NCI-H1417 (cell line): ENCODE results near the gene FAM199X.
"Not testable (repeated sequence)": the region's sequence is repeated elsewhere in the genome, so short reads cannot be mapped to it uniquely, and the experiment has no call there.

ENCODE experiments used
- DNase-seq, 3 experiments: peaks; one replicate each; lab custom pipeline; 2025; lab: John Stamatoyannopoulos, UW

FAM199X gene

DNA sequence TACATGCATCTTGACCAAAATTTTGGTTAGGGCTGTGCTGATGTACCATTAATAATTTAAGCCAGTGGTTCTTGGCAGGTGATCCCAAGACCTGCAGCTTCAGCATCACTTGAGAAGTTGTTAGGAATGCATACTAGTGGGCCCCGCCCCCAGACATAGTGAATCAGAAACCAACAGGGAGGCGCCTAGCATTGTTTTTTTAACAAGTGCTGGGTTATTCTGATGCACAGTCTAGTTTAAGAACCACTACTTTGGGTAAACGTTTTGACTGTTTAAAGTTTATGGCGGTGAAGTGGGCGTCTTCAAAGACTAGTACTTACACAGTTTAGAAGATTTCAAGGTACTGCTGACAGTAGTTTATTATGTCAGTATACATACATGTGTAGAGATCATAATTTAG, 23.6 kb downstream of the FAM199X start:
- no peak for DNase-seq

DNA sequence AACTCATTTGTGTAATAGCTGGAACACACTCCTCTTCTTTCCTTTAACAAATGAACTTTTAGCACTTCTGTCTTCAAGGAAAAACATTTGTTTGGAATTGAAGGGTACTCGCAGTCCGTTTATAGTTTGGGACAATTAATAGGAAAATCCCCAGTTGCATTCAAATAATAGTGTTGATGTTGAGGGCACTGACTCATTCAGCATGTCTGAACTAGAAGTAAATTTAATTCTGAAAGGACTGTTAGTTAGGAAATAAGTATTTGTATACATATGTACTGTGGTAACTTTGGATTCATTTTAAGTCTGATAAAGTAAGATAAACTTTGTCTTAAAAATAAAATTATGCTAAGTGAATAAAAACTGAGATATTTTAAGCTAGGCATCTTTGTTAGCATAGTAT, 27.2 kb downstream of the FAM199X start:
- DNase-seq: no peak

DNA sequence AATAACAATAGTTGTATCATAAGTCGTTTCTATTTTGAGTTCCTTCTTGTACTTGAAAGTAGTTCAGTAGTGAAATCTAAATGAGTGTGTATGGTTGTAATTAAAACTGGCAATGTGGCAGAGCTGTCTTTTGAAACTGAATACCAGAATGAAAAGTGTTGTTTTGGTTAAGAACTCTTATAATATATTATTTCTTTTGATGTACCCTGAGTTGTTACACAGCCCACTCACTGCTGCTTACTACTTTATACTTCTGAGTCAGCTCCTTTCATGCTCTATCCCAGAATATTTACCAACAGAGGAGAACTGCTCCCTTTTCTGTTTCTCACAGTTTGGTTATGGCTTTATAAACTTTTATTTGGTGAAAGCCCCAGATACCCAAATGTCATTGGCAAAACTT, 28.8 kb downstream of the FAM199X start:
- no peak for DNase-seq

DNA sequence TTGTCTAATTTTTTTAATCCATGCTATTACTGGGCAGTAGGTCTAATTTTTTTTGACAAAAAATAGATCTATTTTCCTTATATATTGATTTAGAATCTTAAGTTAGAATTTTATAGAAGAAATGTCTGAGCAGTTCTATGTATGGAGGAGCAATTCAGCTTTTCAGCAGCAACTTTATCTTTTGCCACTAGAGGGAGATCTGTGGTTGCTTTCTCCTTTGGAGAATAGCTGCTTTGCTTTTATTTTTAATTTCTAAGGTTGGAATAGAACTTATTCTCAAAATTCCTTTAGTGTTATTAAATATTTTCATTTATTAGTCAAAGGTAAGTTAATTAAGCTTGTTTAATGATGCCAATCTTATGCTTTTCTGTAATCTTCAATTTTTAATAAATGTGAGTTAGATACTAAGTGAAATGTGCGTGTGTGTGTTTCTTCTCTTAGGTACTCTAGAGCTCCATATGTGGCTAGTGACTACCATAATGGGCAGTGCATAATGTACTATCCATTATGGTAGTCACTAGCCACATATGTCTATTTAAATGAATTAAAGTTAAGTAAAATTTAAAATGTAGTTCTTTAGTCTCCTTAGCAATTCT, 29.3 kb downstream of the FAM199X start:
- DNase-seq: peak; percentile 4 to 56 (median 33)

DNA sequence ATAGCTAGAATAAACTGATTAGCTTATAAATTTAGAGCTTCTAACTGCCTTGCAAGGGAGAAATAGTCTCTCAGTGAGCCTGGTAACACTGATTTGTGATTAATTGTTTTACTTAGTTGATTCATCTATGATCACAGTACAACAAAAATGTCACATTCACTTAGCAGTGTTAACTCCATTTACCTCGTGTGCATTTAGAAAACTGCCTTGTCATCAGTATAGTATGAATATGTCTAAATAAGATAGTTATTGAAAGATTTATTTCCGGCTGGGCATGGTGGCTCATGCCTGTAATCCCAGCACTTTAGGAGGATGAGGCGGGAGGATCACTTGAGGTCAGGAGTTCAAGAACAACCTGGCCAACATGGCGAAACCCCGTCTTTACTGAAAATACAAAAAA, 39.3 kb downstream of the FAM199X start:
- no peak for DNase-seq

DNA sequence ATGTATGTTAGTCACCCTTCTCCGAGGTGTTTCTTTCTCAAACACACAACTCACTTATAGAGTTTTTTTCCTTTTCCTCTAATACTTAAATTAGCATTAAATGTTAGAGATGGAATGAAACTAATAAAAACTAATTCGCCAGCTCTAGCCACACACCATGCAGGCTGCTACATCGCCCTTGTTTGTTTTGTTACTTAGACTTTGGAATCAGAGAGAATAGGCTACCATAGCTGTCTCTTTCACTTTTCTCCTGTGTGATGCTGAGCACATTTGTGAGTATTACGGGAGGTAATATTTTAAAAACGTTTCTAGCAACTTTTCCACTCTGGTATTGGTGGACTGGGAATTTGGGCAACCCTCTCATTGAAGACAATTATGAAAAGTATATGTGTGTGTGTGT, 44.9 kb downstream of the FAM199X start:
- no peak for DNase-seq

DNA sequence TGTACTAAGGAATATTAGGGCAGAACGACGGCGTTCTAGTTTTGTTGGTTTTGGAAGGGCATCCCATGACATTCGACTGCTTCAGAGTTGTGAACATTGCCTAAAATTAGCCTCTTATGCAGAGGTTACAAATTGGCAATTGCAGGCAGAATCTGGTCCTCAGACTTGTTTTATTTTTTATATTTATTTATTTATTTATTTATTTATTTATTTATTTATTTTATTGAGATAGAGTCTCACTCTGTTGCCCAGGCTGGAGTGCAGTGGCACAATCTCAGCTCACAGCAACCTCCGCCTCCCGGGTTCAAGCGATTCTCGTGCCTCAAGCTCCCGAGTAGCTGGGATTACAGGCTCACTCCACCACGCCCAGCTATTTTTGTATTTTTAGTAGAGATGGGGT, 63.8 kb downstream of the FAM199X start:
- DNase-seq: not testable (repeated sequence)
